HEK293 (cell line): ENCODE measurements around the gene KLF16.

Experiments used
- ZNF112 ChIP-seq: fragments of 450-650 bp; formaldehyde crosslinking; IDR thresholded peaks from 2 replicates; pipeline ENCODE4 v1.5.0; 2017; ENCODE audit warnings: missing biosample characterization, missing genetic modification characterization
- ZNF664 ChIP-seq: fragments of 450-650 bp; formaldehyde crosslinking; IDR thresholded peaks from 2 replicates; pipeline ENCODE4 v1.5.1; 2016; ENCODE audit warnings: missing biosample characterization, missing genetic modification characterization
- TF ChIP-seq, protein P1 (sequence below): fragments of 450-650 bp; formaldehyde crosslinking; IDR thresholded peaks from 2 replicates; pipeline ENCODE4 v1.5.1; 2016; ENCODE audit warnings: missing biosample characterization, missing genetic modification characterization

DNA sequence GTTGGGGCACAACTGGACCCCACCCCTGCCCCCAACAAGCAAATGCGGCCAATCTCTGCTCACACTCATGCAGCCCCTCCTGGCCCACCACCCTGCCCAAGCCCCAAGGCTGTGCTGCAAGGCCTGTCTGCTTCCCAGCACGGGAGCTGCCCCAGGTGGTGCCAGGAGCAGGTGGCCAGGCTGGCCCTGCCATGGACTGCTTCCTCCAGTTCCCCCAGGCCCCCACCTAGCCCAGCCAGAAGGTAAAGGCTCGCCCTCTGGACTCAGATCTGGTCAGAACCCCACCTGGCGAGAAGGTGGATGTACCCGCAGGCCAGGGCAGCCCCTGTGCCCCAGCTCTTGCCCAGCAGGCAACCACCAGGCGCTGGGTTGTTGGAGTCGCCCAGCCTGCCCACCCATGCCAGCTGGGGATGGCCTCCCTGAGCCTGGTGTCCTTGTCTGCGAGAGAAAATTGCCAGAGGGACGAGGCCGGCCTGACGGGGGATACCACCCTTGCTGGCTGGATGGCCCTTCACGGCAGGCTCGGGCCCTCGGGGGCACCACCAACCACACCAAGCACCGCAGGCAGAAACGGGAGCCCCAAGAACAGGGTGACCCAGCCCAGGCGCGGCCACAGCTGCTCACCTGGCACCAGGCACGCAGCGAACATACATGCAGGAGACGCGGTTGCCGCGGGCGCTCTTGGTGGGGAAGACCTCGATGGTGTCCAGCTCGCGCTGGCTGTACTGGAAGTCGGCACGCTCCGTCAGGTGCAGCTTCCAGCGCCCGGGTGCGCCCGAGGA lies 17.4 kb upstream of the KLF16 start:
- TF ChIP-seq, protein P1, sequence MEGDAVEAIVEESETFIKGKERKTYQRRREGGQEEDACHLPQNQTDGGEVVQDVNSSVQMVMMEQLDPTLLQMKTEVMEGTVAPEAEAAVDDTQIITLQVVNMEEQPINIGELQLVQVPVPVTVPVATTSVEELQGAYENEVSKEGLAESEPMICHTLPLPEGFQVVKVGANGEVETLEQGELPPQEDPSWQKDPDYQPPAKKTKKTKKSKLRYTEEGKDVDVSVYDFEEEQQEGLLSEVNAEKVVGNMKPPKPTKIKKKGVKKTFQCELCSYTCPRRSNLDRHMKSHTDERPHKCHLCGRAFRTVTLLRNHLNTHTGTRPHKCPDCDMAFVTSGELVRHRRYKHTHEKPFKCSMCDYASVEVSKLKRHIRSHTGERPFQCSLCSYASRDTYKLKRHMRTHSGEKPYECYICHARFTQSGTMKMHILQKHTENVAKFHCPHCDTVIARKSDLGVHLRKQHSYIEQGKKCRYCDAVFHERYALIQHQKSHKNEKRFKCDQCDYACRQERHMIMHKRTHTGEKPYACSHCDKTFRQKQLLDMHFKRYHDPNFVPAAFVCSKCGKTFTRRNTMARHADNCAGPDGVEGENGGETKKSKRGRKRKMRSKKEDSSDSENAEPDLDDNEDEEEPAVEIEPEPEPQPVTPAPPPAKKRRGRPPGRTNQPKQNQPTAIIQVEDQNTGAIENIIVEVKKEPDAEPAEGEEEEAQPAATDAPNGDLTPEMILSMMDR (tag by site-specific recombination) = no peak
- no peak for TF ChIP-seq ZNF664
- no peak for TF ChIP-seq ZNF112 (tag by site-specific recombination)
